HG03378 (cell line): ENCODE results near the gene SNED1.

Experiments used
- ATAC-seq: cut with Tn5 transposase; IDR thresholded peaks from one replicate; pipeline ENCODE4 v1.9.1; 2021; ENCODE audit warnings: mild to moderate bottlenecking, moderate library complexity; ENCODE audit not compliant: unreplicated experiment

The SNED1 gene

DNA sequence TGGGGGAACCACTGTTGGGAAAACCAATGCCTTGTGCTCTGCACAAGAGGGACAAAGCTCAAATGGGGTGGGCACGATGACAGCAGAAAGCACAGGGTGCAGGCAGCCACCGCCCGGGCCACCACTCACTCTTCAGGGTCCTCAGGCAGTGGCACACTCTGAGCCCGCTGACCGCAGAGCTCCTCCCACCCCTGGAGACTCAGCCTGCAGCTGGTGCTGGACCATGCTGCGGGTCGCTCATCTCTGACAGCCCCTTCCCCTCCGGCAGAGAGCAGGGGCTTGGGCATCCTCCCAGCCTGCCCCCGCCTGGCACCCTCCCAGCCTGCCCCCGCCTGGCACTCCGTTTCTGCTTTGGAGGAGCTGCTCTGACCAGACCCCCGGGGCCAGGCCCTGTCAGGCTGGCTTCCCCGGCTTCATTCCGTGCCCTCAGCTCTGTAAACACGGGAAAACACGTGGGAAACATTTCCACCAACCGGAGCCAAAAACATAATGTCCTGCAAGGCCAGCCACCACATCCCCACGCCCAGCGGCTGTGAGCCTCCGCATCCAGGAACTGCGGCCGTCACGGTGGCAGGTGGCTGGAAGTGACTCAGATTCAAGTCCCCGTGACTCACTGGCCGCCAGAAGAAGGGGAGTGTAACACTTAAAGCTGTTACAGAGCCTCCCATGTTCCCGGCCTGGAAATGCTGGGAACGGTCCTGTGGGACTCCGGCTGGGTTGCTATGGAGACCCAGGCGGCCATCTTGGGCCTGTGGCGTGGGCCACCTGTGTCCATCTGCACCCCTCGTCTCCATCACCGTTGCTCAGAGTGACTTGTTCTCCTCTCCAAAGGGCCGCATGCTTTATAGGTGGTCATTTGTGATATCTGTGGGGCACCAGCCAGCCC, 6.8 kb upstream of the SNED1 start:
- ATAC-seq, result no peak

DNA sequence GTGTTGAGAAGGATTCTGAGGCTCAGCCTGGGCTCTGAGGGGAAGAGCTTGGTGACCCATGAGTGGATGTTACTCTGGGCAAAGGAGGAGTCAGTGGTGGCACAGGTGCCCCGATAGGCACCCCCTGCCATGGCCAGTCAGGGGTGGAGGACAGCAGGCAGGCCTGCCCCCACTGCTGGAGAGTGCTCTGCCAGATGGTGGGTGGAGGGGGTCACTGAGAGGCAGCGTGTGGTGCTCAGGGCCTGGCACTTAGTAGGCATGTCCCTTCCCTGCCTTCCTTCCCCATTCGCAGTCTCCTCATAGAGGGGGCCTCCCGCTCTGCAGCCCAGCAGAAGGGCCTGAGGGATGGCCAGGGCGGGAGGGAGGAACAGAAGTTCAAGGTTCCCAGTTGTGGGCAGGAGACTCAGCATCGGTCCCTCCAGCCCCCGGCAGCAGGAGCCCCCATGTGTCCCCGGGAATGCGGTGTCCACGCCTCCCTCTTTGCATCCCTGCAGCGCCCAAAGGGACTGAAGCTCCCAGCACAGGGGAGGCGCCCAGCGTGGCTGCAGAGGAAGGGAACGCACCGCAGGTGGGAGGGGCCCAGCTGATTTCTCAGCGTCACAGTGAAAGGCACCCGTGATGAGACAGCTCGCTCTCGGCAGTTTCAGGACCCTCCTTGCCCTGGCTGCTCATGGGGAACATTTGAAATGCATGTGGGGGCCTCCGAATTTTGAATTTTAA, 5.7 kb upstream of the SNED1 start:
- no peak for ATAC-seq

DNA sequence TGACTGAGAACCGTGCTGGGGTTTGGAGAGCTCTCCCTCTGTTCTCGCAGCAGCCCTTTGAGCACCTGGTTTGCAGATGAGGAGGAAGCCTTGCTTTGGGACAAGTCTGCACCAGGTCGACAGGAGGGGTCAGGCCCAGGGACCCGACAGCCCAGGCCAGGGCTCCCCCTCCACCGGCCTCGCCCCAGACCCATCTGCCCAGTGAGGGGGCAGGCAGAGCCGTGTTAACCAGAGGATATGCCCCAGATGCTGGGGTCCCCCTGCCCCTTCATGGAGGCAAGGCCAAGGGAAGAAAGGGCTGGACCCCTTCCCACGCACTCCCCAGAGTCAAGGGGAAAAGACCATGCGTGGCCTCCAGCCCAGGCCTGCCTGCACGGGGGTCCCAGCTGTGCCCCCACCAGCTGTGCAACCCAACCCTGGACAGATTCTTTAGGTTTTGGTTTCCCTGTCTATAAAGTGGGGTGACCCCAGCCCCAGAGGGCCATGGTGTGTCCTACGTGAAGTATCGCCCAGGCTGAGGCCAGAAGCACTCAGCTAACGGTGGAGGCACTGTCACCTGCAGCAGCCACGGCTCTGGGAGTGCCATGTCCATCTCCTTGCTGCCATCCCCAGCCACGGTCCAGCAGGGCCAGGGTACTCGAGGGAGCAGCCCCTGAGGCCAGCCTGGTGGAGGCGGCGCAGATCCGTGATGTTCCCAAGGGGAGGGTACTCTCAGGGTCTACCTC, 4.8 kb upstream of the SNED1 start:
- ATAC-seq, result no peak

DNA sequence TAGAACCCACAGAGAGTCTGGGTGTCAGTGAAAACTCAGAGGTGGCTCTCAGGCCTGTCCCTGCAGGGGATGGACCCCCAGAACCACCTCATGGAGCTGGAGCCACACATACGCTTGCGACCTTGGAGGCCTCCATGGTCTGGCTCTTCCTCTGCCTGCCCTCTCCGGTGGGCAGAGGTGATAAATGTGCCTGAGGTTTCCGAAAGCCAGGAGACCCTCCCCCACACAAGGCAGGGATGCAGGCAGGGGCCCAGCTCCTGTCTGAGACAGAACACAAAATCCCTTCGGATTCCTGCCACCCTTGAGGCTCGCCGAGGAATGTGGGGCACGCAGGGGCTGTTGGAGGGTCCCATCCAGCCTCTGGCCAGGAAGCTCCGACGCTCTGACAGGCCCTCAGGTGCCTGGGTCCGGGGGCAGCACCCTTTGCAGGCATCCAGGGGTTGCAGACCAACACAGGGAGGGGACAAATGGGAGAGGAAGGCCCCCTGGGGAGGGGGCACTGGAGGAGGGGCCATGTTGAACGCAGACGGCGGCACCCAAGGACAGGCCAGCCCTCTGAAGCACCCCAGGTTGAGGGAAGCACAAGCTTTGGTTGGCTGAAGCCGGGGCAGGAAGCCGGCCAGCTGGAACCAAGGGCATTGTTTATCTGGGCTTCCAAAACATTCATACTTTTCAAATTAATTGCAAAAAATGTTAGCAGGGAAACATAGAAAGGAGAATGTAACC, 4.1 kb upstream of the SNED1 start:
- ATAC-seq, result no peak

DNA sequence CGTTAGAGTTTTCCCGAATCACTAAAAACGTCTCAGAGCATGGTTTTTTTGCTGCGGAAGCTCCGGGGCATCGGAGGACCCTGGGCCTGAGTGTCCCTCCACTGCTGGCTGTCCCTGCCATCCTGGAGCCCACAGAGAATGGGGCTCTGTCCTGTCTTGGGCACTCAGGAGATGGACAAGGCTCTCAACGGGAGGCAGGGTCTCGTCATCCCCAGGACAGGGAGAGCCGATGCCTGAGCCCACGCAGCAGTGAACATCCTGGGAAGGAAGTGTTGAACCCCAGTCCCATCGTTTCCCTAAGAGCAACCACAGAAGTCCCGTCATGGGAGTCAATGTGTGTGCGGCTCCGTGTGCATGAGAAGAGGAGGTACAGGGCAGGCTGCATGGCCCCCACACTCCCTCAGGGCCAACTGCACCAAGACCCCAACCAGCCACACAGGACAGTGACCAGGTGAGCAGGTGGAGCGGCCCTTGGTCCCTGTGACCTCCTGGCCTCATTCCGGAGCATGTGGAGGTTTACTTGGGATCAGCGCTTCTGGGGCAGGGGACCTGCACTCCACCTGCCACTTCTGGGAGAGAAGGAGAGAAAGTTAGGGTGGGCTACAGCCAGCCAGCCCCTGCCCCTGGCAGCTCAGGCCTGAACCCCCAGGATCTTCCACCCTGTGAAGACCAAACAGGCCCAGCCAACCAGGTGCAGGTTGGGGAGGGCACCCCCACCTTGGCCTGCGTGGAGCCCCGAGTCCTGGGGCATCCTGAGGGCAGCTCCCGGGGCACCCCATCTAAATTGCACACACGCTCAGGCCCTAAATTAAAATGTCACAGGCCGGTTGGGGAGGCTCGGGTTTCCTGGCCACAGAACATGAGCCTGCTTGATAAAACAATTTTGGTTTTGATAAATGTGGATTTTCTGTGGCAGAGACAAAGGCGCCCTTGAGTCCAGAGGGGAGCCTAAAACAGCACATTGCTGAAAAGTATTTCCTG, 3.1 kb upstream of the SNED1 start:
- no peak for ATAC-seq

DNA sequence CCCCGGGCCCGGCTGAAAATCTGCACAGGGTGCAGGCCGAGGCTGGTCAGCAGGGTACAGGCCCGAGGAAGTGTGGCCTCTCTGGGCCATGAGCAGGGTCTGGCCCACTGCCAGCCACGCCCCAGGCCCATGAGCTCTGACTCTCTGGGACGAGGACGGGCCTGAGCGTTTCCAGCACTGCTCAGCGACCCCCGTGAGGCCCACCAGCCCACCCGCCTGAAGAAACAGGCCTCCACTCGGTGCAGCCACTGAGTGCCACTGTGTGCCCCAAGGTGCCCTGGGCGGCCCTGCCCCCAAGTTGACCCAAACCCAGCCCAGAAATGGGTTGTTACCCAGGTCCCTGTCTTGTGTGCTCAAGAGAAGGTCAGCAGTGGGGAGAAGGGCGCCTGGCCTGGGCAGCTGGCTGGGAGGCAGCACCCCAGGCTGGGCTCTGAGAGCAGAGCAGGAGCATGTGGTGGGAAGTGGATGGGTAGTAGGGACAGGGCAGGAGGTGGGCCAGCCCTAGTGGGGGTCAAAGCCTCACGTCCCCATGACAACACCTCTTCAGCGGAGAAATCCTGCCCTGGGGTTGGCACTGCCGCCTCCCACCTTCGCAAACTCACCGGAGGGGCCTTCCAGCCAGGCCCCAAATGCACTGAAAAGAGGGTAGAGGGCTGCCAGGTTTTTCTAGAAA, 2.1 kb upstream of the SNED1 start:
- no peak for ATAC-seq

DNA sequence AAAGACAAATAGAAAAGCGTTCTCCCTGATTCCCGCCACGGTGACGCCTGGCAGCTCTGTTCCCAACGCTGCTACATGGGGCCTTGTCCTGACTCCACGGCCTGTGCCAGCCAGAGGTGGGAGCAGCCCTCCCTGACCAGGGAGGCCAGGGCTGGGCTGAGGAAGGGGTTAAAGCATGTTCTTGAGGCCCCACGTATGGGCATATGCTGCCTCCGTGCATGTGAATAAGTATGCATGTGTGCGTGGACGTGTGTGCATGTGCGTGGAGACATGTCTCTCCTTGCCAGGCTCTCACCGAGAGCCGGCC, 1.6 kb upstream of the SNED1 start:
- ATAC-seq, result no peak

DNA sequence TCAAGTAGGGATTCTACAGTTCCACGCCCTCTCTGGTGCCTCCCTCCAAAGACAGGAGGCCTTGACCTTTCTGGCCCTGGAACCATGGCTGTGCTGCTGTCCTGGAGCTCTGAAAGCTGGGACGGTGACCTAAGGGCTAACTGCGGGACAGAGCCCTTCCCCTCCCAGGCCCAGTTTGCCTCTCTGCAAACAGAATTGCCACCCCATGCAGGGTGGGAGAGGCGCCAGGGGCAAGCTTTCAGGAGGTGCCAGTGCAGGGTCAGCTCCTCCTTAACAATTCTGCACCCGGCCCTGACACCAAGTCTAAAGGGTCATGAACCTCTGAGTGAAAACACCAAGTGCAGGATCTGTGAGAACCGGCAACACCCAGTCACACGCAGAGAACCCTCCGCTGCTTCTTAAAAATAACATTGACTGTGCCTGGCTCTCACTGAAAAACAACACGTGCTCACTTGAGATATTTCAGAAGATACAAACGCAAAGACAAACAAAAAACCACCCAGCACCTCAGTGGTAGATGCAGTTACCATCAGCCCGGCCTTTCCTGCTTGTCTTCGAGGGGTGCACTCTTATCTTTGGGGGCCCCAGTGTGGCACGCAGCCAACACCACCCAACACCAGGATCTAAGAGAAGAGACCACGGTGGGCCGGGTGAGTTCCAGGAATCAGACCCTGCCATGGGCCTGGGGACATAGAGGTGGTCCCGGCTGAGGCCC, 1.1 kb upstream of the SNED1 start:
- no peak for ATAC-seq

DNA sequence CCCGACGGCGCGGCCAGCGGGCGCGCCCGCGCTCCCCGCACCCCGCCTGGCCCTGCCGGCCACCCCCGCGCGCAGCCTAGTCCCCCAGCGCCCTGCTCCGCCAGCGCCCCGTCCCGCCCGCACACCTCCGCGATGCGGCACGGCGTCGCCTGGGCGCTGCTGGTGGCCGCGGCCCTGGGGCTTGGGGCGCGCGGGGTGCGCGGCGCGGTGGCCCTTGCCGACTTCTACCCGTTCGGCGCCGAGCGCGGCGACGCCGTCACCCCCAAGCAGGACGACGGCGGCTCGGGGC, 232 bp downstream of the SNED1 start:
- no peak for ATAC-seq

DNA sequence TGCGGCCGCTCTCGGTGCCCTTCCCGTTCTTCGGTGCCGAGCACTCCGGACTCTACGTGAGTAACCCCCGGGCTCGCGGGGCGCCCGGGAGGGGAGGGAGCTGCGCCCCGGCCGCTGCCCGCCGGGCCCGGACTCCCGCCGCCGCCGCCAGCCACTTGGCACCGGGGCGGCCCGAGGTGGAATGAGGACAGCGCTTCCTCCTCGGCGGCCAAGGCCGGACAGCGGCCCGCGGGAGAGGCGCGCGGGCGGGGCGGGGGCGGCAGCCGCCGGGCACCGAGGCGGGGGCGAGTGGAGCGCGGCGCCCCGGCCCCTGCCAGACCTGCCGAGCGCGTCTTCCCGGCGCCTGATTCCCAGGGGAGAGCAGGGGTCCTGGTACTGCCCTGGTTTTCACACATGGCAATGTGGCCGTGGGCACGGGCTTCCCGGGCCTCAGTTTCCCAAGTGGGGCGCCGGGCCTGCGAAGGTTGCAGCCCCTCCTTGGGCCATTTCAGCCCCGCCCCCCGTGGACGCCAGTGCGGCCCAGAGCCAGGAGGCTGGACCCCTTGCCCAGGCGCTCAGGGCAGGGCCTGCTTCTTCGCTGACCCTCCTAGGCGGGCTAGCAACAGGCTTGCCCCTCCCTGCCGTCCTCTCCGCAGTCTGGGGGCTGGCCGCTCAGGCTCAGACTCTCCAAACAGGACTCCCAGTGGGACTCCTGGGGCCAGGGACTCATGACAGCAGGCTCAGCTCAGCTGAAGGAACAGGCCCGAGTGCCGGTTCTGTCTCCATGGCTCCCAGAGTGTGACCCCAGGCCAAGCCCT, 775 bp downstream of the SNED1 start:
- no peak for ATAC-seq

DNA sequence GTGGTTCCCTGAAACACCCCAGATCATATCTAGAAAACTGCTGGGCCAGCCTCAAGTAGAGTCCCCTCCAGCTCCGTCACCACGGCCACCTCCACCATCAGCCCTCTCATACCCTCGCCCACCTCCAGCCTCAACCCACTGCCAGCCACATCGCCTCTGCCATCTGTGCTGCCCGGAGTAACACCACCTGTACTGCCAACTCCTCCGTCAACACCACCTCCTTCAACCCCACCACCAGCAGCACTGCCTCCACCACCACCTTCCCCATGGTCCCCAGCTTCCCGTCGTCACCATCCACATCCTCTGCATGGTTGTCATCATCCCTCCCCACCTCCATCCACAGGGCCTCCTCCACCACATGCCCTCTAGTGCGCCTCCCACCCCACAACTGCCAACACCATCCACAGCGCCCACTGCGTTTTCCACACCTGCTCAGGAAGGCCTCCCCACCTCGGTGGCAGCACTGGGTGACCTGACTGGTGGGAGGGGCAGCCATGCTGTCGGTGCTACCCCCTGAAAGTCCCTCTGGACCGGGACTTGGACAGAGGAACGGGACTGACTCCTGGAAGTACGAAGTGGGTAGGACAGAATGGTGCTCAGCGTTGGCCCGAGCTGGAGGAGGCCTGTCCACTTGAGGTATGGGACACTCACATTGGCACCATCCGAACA, 1.6 kb downstream of the SNED1 start:
- ATAC-seq, result no peak

DNA sequence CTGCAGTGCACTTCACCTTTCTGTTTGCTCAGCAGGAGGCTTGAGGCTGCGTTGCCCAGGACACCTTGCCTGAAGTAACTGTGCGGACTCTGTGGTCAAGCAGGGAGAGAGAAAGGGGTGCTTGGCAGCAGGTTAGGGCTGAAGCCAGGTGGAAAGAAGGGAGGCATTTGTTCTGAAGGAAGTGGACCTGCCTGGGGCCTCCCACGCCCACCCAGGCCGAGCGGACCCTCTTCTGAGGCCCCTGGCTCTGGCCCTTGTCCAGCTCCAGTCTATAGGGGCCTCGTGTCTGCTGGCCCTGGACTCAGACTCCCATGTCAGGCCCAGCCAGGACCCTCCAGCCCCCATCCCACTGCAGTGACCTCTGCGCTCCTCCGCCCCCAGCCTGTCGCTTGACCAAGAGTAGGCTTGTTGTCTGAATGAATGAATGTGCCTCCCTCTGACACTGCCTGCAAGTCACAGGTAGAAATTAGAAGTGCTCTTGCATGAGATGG, 2.5 kb downstream of the SNED1 start:
- ATAC-seq, result no peak

DNA sequence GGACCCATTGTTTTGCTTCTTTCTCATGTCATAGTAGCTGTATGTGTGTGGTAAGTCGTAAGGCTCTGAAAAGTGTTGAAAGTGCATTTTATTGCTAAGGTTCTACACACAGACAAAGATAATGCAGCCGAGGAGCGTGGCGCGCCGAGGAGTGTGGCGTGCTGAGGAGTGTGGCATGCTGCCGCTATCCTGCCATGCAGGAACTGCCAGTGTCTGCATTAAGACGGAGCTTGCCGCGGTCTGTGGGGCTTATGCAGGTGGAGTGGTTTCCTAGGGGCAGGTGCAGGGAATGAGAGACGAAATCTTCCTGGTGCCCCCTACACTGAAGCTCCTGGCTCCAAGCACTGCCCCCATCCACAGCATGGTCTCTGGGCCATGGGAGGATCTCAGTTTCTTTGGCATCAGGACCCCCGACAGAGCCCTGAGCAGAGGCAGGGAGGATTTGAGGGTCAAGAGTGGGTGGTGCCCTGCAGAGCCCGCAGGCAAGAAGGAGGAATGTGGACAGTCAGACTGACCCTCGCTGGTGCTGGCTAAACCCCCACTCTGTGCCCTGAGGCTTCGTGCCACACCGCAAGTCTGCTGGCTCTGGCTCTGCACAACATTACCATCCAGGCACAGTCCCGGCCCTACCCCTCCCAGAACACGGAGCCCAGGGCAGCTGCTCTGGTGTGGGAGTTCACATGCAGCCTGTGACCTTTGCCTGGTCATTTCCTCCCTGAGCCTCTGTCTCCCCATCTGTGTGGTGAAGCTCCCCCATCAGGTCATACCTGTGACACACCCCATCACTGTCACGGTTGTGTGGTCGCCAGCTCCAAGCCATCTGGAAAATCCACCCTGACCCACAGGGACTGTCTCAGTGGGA, 3.2 kb downstream of the SNED1 start:
- no peak for ATAC-seq

DNA sequence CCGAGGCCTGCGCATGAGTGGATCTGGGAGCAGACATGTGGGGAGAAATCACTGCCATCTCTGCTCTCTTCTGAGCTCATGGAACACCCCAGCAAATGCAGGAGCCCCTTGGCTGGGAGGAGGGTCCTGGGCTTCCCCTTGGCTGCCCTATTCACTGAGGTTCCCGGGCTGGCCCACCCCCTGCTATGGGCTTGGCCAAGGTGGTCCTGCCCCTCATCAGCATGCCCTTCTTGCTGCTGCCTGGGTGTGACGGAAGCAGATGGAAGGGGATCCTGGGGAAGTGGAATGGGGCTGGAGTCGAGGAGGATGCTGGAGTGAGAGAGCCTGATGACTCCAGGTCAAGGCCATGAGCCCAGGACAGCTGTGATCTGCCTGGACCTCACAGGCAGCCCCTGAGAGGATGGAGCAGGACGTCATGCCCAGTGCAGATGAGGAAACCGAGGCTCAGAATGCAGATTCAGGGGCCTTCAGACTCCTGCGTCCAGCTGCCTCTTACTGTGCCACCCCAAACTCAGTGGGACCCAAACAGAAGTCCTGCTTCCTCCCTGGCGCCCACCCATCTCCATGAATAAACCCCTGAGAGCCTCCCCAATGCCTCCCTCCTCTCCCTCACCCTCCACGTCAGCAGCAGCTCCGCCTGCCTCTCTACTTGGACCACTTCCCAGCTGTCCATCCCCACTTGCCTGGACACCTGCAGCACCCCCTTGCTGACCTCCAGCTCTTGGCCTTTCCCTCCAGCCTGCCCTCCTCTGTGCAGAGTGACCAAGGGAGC, 4.0 kb downstream of the SNED1 start:
- no peak for ATAC-seq

DNA sequence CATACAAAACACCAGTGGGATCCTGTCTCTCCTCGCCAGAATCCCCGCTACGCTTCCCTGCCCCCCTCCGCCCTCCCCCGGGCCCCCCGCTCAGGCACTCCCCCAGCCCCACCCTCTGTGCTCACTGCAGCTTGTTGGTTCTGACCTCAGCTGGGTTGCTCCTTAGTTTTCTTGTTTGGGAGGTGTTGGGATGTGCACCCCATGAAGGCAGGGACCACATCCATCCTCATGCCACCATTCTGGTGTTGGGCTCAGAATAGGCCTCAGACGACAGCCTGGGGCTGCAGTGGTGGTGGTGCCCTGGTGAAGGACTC, 4.6 kb downstream of the SNED1 start:
- ATAC-seq, result no peak

DNA sequence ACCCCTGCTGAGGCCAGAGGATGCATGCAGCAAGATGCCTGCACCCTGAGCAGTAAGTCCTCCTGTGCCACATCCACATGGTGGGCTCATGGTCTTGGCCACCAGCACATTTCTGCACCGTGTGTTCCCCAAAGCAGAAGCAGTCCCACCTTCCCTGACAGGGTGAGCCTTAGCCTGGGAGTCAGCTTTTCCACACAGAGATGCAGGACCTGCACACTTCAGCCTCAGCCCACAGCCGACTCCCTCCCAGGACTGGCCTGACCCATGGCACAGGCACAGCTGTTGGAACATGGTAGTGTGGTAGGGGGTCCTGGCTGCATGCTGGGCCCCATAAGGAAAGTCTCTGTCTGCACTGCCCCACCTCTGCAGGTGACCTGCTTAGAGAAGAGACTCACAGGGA, 5.0 kb downstream of the SNED1 start:
- ATAC-seq, result no peak
